Mesenchymal stem cell (in vitro differentiated cells and primary cell): Measurements from ENCODE around the gene ERVW-1.
"Not testable (repeated sequence)": the region's sequence is repeated elsewhere in the genome, so short reads cannot be mapped to it uniquely, and the experiment has no call there.

Experiments used
- DNase-seq: peaks from one replicate; pipeline ENCODE4 v3.0.0-alpha.2; 2013
- H2AFZ ChIP-seq: one replicate; pipeline ENCODE4 v1.6.1; 2013; ENCODE audit warnings: low read depth, mild to moderate bottlenecking, control low read depth, inconsistent platforms, low read length, moderate library complexity
- H2AK5ac ChIP-seq: 2 replicates; pipeline ENCODE4 v1.6.1; 2013; ENCODE audit warnings: low read length, moderate library complexity, mild to moderate bottlenecking, inconsistent platforms; ENCODE audit not compliant: severe bottlenecking
- H2BK120ac ChIP-seq: one replicate; pipeline ENCODE4 v1.6.1; 2013; ENCODE audit warnings: low read depth, mild to moderate bottlenecking, inconsistent platforms, low read length, moderate library complexity
- H2BK12ac ChIP-seq, 2 experiments: one replicate each; pipeline ENCODE4 v1.6.1; 2013; ENCODE audit warnings: inconsistent platforms in 2 of 2, low read length in 2 of 2, mild to moderate bottlenecking in 2 of 2, moderate library complexity in 2 of 2, control low read depth in 1 of 2
- H2BK15ac ChIP-seq: one replicate; pipeline ENCODE4 v1.6.1; 2013; ENCODE audit warnings: mild to moderate bottlenecking, low read depth, inconsistent platforms; ENCODE audit not compliant: poor library complexity, severe bottlenecking
- H2BK5ac ChIP-seq: 2 replicates; pipeline ENCODE4 v1.6.1; 2013; ENCODE audit warnings: low read depth, mild to moderate bottlenecking, low read length, control low read depth, inconsistent platforms; ENCODE audit not compliant: poor library complexity, severe bottlenecking
- H3K14ac ChIP-seq, 2 experiments: one replicate each; pipeline ENCODE4 v1.6.1; 2013; ENCODE audit warnings: inconsistent platforms in 2 of 2, low read length in 2 of 2, control low read depth in 1 of 2, mild to moderate bottlenecking in 1 of 2, moderate library complexity in 1 of 2
- H3K18ac ChIP-seq, 2 experiments: one replicate each; pipeline ENCODE4 v1.6.1; 2013; ENCODE audit warnings: inconsistent platforms in 2 of 2, low read length in 2 of 2, control low read depth in 1 of 2, low read depth in 1 of 2, mild to moderate bottlenecking in 1 of 2
- H3K23ac ChIP-seq, 2 experiments: one replicate each; pipeline ENCODE4 v1.6.1; 2013; ENCODE audit warnings: inconsistent platforms in 2 of 2, low read length in 2 of 2, mild to moderate bottlenecking in 2 of 2, moderate library complexity in 2 of 2, control low read depth in 1 of 2
- H3K27ac ChIP-seq: 2 replicates; pipeline ENCODE4 v1.5.1; 2013; ENCODE audit warnings: mild to moderate bottlenecking, moderate library complexity, low read length, control low read depth, inconsistent platforms; ENCODE audit not compliant: poor library complexity, severe bottlenecking
- H3K27me3 ChIP-seq, 2 experiments: 2 replicates each; pipeline versions ENCODE4 v1.6.1 to v1.7.0; 2013; ENCODE audit warnings: low read length in 2 of 2, mild to moderate bottlenecking in 2 of 2, moderate library complexity in 2 of 2, control low read depth in 1 of 2, inconsistent platforms in 1 of 2; ENCODE audit not compliant: control insufficient read depth in 1 of 2, insufficient read depth in 1 of 2
- H3K36me3 ChIP-seq, 2 experiments: 2 replicates each; pipeline versions ENCODE4 v1.6.1 to v1.7.0; 2013; ENCODE audit warnings: low read length in 2 of 2, control low read depth in 1 of 2, inconsistent platforms in 1 of 2, low read depth in 1 of 2, mild to moderate bottlenecking in 1 of 2; ENCODE audit not compliant: insufficient read depth in 2 of 2, control insufficient read depth in 1 of 2
- H3K4ac ChIP-seq, 2 experiments: one replicate each; pipeline ENCODE4 v1.6.1; 2013; ENCODE audit warnings: inconsistent platforms in 2 of 2, low read length in 2 of 2, mild to moderate bottlenecking in 2 of 2, moderate library complexity in 2 of 2, control low read depth in 1 of 2, low read depth in 1 of 2
- H3K4me1 ChIP-seq: 2 replicates; pipeline ENCODE4 v1.6.1; 2013; ENCODE audit warnings: low read depth, low read length, control low read depth; ENCODE audit not compliant: control insufficient read depth, insufficient read depth
- H3K4me2 ChIP-seq: 2 replicates; pipeline ENCODE4 v1.6.1; 2013; ENCODE audit warnings: low read length, mild to moderate bottlenecking, inconsistent platforms; ENCODE audit not compliant: poor library complexity, severe bottlenecking
- H3K4me3 ChIP-seq, 2 experiments: 2 replicates each; pipeline versions ENCODE4 v1.5.1 to v1.7.0; 2013; ENCODE audit warnings: low read length in 2 of 2, mild to moderate bottlenecking in 2 of 2, control low read depth in 1 of 2, low read depth in 1 of 2; ENCODE audit not compliant: insufficient read depth in 1 of 2
- H3K79me1 ChIP-seq: replicated peaks from 2 replicates; pipeline ENCODE4 v1.6.1; 2013; ENCODE audit warnings: mild to moderate bottlenecking, control low read depth, low read length, inconsistent platforms; ENCODE audit not compliant: poor library complexity, severe bottlenecking
- H3K9ac ChIP-seq: 2 replicates; pipeline ENCODE4 v1.7.0; 2013; ENCODE audit warnings: mild to moderate bottlenecking, low read length, moderate library complexity
- H3K9me3 ChIP-seq: 2 replicates; pipeline ENCODE4 v1.7.0; 2013; ENCODE audit warnings: mild to moderate bottlenecking, low read length; ENCODE audit not compliant: control insufficient read depth
- H4K8ac ChIP-seq: one replicate; pipeline ENCODE4 v1.6.1; 2013; ENCODE audit warnings: inconsistent platforms, mild to moderate bottlenecking, low read length, moderate library complexity
- H4K91ac ChIP-seq: one replicate; pipeline ENCODE4 v1.6.1; 2013; ENCODE audit warnings: mild to moderate bottlenecking, low read length, inconsistent platforms
- WGBS: methylation state at CpG from one replicate; pipeline ENCODE4 v1.1.7; 2013; ENCODE audit warnings: mixed read lengths; 5-methylcytosine and 5-hydroxymethylcytosine counted together

The ERVW-1 gene

GRCh38 chr7:92487804-92488203 is 10.1 kb upstream of the ERVW-1 start:
- H2BK120ac ChIP-seq, result no peak overlapping the region
- no peaks in the 10 kb centered on the region for H3K9me3 ChIP-seq
- no peaks in the 10 kb centered on the region for H3K4me1 ChIP-seq
- H3K14ac ChIP-seq, result no peak overlapping the region
- H3K18ac ChIP-seq, result no peak overlapping the region
- H3K4me3 ChIP-seq, result no peak overlapping the region
- H2AFZ ChIP-seq, result no peak overlapping the region
- no peak for DNase-seq
- H4K91ac ChIP-seq, result no peak overlapping the region
- no peak overlapping the region for H2AK5ac ChIP-seq
- peaks cover 11 to 71% of the 10 kb centered on the region in 2 experiments for H3K36me3 ChIP-seq
- H3K27ac ChIP-seq, result no peak overlapping the region
- no peak overlapping the region for H2BK5ac ChIP-seq
- no peak overlapping the region for H3K23ac ChIP-seq
- H2BK15ac ChIP-seq, result no peak overlapping the region
- H3K79me1 ChIP-seq, result no peaks in the 10 kb centered on the region
- H3K4me2 ChIP-seq, result no peak overlapping the region
- H2BK12ac ChIP-seq, result no peak overlapping the region
- H4K8ac ChIP-seq, result no peak overlapping the region
- no peak overlapping the region for H3K9ac ChIP-seq
- H3K4ac ChIP-seq, result no peak overlapping the region
- H3K27me3 ChIP-seq, result no peaks in the 10 kb centered on the region

GRCh38 chr7:92485974-92486373 is 8.2 kb upstream of the ERVW-1 start:
- H2AK5ac ChIP-seq, result no peak overlapping the region
- peaks cover 8 to 52% of the 10 kb centered on the region in 2 experiments for H3K36me3 ChIP-seq
- H3K23ac ChIP-seq, result no peak overlapping the region
- no peak overlapping the region for H2BK5ac ChIP-seq
- H3K27me3 ChIP-seq, result no peaks in the 10 kb centered on the region
- H2BK12ac ChIP-seq, result no peak overlapping the region
- 100% methylated on average over 1 of the region's 2 CpGs for WGBS
- no peaks in the 10 kb centered on the region for H3K4me1 ChIP-seq
- no peak overlapping the region for H3K27ac ChIP-seq
- no peak for DNase-seq
- H2AFZ ChIP-seq, result no peak overlapping the region
- H3K9ac ChIP-seq, result no peak overlapping the region
- H3K14ac ChIP-seq, result no peak overlapping the region
- no peak overlapping the region for H3K4me2 ChIP-seq
- H4K8ac ChIP-seq, result no peak overlapping the region
- H3K9me3 ChIP-seq, result no peaks in the 10 kb centered on the region
- H2BK15ac ChIP-seq, result no peak overlapping the region
- no peaks in the 10 kb centered on the region for H3K79me1 ChIP-seq
- no peak overlapping the region for H3K4ac ChIP-seq
- no peak overlapping the region for H3K4me3 ChIP-seq
- H2BK120ac ChIP-seq, result no peak overlapping the region
- H3K18ac ChIP-seq, result no peak overlapping the region
- H4K91ac ChIP-seq, result no peak overlapping the region

- H3K36me3 ChIP-seq, result peaks cover 8 to 46% of the 10 kb centered on the region in 2 experiments
- 100% methylated on average over 2 of the region's 2 CpGs for WGBS
Measured at GRCh38 chr7:92485267-92485892, 7.6 kb upstream of the ERVW-1 start.

GRCh38 chr7:92484226-92484625 is 6.5 kb upstream of the ERVW-1 start:
- not testable (repeated sequence) for H3K9me3 ChIP-seq, H3K79me1 ChIP-seq, H3K27ac ChIP-seq, H3K18ac ChIP-seq, H4K91ac ChIP-seq, H3K4me3 ChIP-seq, H3K4ac ChIP-seq, H2BK120ac ChIP-seq, H3K14ac ChIP-seq, H3K27me3 ChIP-seq, H4K8ac ChIP-seq, H3K4me1 ChIP-seq, H2BK15ac ChIP-seq, H3K4me2 ChIP-seq, H2AK5ac ChIP-seq, H2AFZ ChIP-seq, H2BK12ac ChIP-seq, H3K9ac ChIP-seq, DNase-seq, H3K23ac ChIP-seq, H2BK5ac ChIP-seq
- WGBS, result 95% methylated on average over 6 of the region's 6 CpGs
- peaks cover 8 to 37% of the 10 kb centered on the region in 2 experiments for H3K36me3 ChIP-seq

More at GRCh38 chr7:92485267-92485892, 7.6 kb upstream of the ERVW-1 start:
- Histone ChIP-seq H3K23ac (no peak overlapping the region), H3K18ac (no peak overlapping the region), H3K4me1 (no peaks in the 10 kb centered on the region), H3K27ac (no peak overlapping the region), H3K4me3 (no peak overlapping the region), H2BK5ac (no peak overlapping the region), H3K27me3 (no peaks in the 10 kb centered on the region), H3K9ac (no peak overlapping the region), H3K4me2 (no peak overlapping the region), H3K4ac (no peak overlapping the region), H2AK5ac (no peak overlapping the region), H3K79me1 (no peaks in the 10 kb centered on the region), H2BK15ac (no peak overlapping the region), H2AFZ (no peak overlapping the region), H3K9me3 (no peaks in the 10 kb centered on the region), H2BK120ac (no peak overlapping the region), H4K8ac (no peak overlapping the region), H3K14ac (no peak overlapping the region), H4K91ac (no peak overlapping the region), H2BK12ac (no peak overlapping the region)
- no peak for DNase-seq
